Hepatocyte (in vitro differentiated cells): ENCODE results near the gene OR2V2. TPM values are rescaled to one million over a fixed set of nuclear protein-coding genes. Genes with fewer than 3 reads are reported as not detected.
"Not testable (repeated sequence)": the region's sequence is repeated elsewhere in the genome, so short reads cannot be mapped to it uniquely, and the experiment has no call there.

Experiments used
- DNase-seq: peaks from one replicate; pipeline ENCODE4 v3.0.0-alpha.2; 2016; ENCODE audit warnings: low spot score
- H2AFZ ChIP-seq: fragments of 200-600 bp; sonication (generic); 2 replicates; pipeline ENCODE4 v1.6.0; 2016; ENCODE audit warnings: antibody characterized with exemption, mild to moderate bottlenecking
- H3K27ac ChIP-seq: fragments of 200-600 bp; sonication (generic); 2 replicates; pipeline ENCODE4 v1.5.1; 2016; ENCODE audit warnings: mild to moderate bottlenecking
- H3K27me3 ChIP-seq: fragments of 200-600 bp; sonication (generic); 2 replicates; pipeline ENCODE4 v1.6.1; 2016
- H3K36me3 ChIP-seq: fragments of 200-600 bp; sonication (generic); replicated peaks from 2 replicates; pipeline ENCODE4 v1.5.1; 2016; ENCODE audit warnings: low read depth; ENCODE audit not compliant: insufficient read depth
- H3K4me1 ChIP-seq: fragments of 200-600 bp; sonication (generic); 2 replicates; pipeline ENCODE4 v1.5.1; 2016; ENCODE audit warnings: mild to moderate bottlenecking, moderate library complexity; ENCODE audit not compliant: insufficient read depth
- H3K4me2 ChIP-seq: fragments of 200-600 bp; sonication (generic); 2 replicates; pipeline ENCODE4 v1.6.0; 2016
- H3K4me3 ChIP-seq: fragments of 200-600 bp; sonication (generic); 2 replicates; pipeline ENCODE4 v1.5.1; 2016; ENCODE audit warnings: mild to moderate bottlenecking
- H3K79me2 ChIP-seq: fragments of 200-600 bp; sonication (generic); 2 replicates; pipeline ENCODE4 v1.6.0; 2017; ENCODE audit warnings: mild to moderate bottlenecking
- H3K9me2 ChIP-seq: fragments of 200-600 bp; sonication (generic); replicated peaks from 2 replicates; pipeline ENCODE4 v1.6.0; 2017; ENCODE audit warnings: mild to moderate bottlenecking; ENCODE audit not compliant: insufficient read depth
- H3K9me3 ChIP-seq: fragments of 200-600 bp; sonication (generic); 2 replicates; pipeline ENCODE4 v1.5.1; 2016; ENCODE audit warnings: low read depth, mild to moderate bottlenecking
- H4K20me1 ChIP-seq: fragments of 200-600 bp; sonication (generic); 2 replicates; pipeline ENCODE4 v1.6.0; 2016; ENCODE audit warnings: mild to moderate bottlenecking; ENCODE audit not compliant: insufficient read depth, poor library complexity, severe bottlenecking
- CTCF ChIP-seq: fragments of 200-600 bp; sonication (generic); IDR thresholded peaks from 2 replicates; pipeline ENCODE4 v1.5.1; 2016; ENCODE audit warnings: antibody characterized with exemption, mild to moderate bottlenecking; ENCODE audit not compliant: poor library complexity
- EZH2 ChIP-seq: fragments of 200-600 bp; sonication (generic); IDR thresholded peaks from 2 replicates; pipeline ENCODE4 v1.6.1; 2016; ENCODE audit warnings: antibody characterized with exemption, mild to moderate bottlenecking, borderline replicate concordance
- EZH2phosphoT487 ChIP-seq: fragments of 200-600 bp; sonication (generic); IDR thresholded peaks from one replicate; pipeline ENCODE4 v1.6.1; 2018; ENCODE audit warnings: antibody characterized with exemption, mild to moderate bottlenecking, low read depth, moderate library complexity; ENCODE audit not compliant: unreplicated experiment, severe bottlenecking
- WGBS: methylation state at CpG from one replicate; pipeline ENCODE4 v1.1.6; 2016; ENCODE audit warnings: low lambda C conversion rate; ENCODE audit errors: missing lambda C conversion rate; 5-methylcytosine and 5-hydroxymethylcytosine counted together
- polyA plus RNA-seq: library from polyadenylated mRNA; unstranded; fragments of >200 nt; fragmentation: Nextera tagmentation; extraction: Ambion mirVana; gene quantifications from 2 replicates; pipeline ENCODE4 v1.2.1, GENCODE V29; 2016
- total RNA-seq: library from RNA; depleted of rRNA; stranded (reverse); fragments of >200 nt; gene quantifications from 2 replicates; pipeline ENCODE4 v1.2.3, GENCODE V29; 2014

Gene OR2V2
- total and polyA plus RNA-seq, 2 experiments from 2014 or later: not detected

DNA sequence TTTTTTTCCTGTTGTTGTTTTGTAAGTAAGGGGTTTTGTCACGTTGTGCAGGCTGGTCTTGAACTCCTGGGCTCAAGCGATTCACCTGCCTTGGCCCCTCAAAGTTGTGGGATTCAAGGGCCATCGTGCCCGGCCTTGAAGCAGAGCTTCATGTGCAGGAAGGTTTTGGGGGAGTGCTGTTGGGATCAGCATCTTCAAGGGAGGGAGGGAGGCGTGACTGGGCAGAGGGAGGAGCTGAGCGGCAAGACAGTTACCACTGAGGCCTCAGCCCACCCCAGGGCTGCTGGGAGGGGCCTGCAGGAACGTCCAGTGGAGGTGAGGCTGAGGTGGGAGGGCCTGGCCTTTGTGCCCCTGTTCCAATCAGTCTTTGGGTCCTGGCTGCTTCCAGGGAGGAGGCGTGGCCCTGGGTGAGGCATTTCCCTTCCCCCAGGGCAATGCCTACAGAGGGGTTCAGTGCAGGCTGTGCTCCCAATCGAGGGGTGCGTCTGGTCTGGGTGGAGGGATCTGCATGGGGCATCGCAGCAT, 37.8 kb upstream of the OR2V2 start:
- no peaks in the 10 kb centered on the region for H4K20me1 ChIP-seq
- TF ChIP-seq EZH2: no peak
- no peak for TF ChIP-seq CTCF
- no peak for TF ChIP-seq EZH2phosphoT487
- H2AFZ ChIP-seq: no peak overlapping the region
- H3K9me2 ChIP-seq: no peaks in the 10 kb centered on the region
- WGBS: 78% methylated on average over 10 of the region's 11 CpGs
- H3K4me2 ChIP-seq: no peak overlapping the region
- H3K4me3 ChIP-seq: no peak overlapping the region
- DNase-seq: no peak
- H3K4me1 ChIP-seq: no peaks in the 10 kb centered on the region
- no peak overlapping the region for H3K27ac ChIP-seq
- H3K79me2 ChIP-seq: no peaks in the 10 kb centered on the region
- no peaks in the 10 kb centered on the region for H3K9me3 ChIP-seq
- H3K36me3 ChIP-seq: no peaks in the 10 kb centered on the region
- H3K27me3 ChIP-seq: peaks cover 84% of the 10 kb centered on the region

DNA sequence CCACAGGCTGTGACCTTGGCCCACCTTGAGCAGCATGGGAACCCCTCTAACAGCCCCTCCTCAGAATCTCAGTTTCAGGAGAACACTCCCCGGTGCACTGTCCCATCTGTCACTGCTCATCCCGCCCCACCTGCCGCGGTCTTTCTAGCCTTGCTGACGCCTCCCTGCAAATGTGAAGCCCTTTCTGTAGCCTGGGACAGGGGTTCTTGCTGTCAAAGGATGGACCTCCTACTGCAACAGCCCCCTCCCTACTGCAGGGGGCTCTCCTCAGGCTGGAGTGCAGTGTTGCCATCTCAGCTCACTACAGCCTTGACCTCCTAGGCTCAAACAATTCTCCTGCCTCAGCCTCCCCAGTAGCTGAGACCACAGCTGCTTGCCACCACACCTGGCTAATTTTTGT, 36.4 kb upstream of the OR2V2 start:
- H3K4me3 ChIP-seq: no peak overlapping the region
- TF ChIP-seq CTCF (no peak), EZH2 (no peak), EZH2phosphoT487 (no peak)
- no peak overlapping the region for H2AFZ ChIP-seq
- DNase-seq: no peak
- peaks cover 87% of the 10 kb centered on the region for H3K27me3 ChIP-seq
- WGBS: 93% methylated on average over 5 of the region's 5 CpGs
- H3K36me3 ChIP-seq: no peaks in the 10 kb centered on the region
- H4K20me1 ChIP-seq: no peaks in the 10 kb centered on the region
- H3K4me2 ChIP-seq: no peak overlapping the region
- no peaks in the 10 kb centered on the region for H3K79me2 ChIP-seq
- H3K9me2 ChIP-seq: no peaks in the 10 kb centered on the region
- no peak overlapping the region for H3K27ac ChIP-seq
- no peaks in the 10 kb centered on the region for H3K4me1 ChIP-seq
- no peaks in the 10 kb centered on the region for H3K9me3 ChIP-seq

- H3K9me3 ChIP-seq: no peaks in the 10 kb centered on the region
- peaks cover 87% of the 10 kb centered on the region for H3K27me3 ChIP-seq
Measured at GRCh38 chr5:181112476-181112875, 34.9 kb upstream of the OR2V2 start.

GRCh38 chr5:181113572-181113971, 33.8 kb upstream of the OR2V2 start:
- peaks cover 91% of the 10 kb centered on the region for H3K27me3 ChIP-seq
- not testable (repeated sequence) for H3K79me2 ChIP-seq, H4K20me1 ChIP-seq, H3K27ac ChIP-seq, H3K9me3 ChIP-seq, H3K9me2 ChIP-seq, H2AFZ ChIP-seq, H3K4me3 ChIP-seq, H3K4me2 ChIP-seq, DNase-seq, H3K4me1 ChIP-seq, H3K36me3 ChIP-seq
- 91% methylated on average over 5 of the region's 13 CpGs for WGBS

More at GRCh38 chr5:181112476-181112875, 34.9 kb upstream of the OR2V2 start:
- Histone ChIP-seq H3K4me2 (no peak overlapping the region), H3K4me1 (no peaks in the 10 kb centered on the region), H3K79me2 (no peaks in the 10 kb centered on the region), H3K27ac (no peak overlapping the region), H3K9me2 (no peaks in the 10 kb centered on the region), H2AFZ (no peak overlapping the region), H3K4me3 (no peak overlapping the region), H3K36me3 (no peaks in the 10 kb centered on the region), H4K20me1 (no peaks in the 10 kb centered on the region)
- WGBS: 92% methylated on average over 5 of the region's 5 CpGs
- DNase-seq: no peak
- TF ChIP-seq EZH2: no peak
- TF ChIP-seq CTCF: no peak
- TF ChIP-seq EZH2phosphoT487: no peak
